ENCODE measurements around the gene ARHGEF10L. TPM values are rescaled to one million over a fixed set of nuclear protein-coding genes. Genes with fewer than 3 reads are reported as not detected.

ARHGEF10L gene
- total RNA-seq, 1 experiment from 2014 or later: not detected

DNA sequence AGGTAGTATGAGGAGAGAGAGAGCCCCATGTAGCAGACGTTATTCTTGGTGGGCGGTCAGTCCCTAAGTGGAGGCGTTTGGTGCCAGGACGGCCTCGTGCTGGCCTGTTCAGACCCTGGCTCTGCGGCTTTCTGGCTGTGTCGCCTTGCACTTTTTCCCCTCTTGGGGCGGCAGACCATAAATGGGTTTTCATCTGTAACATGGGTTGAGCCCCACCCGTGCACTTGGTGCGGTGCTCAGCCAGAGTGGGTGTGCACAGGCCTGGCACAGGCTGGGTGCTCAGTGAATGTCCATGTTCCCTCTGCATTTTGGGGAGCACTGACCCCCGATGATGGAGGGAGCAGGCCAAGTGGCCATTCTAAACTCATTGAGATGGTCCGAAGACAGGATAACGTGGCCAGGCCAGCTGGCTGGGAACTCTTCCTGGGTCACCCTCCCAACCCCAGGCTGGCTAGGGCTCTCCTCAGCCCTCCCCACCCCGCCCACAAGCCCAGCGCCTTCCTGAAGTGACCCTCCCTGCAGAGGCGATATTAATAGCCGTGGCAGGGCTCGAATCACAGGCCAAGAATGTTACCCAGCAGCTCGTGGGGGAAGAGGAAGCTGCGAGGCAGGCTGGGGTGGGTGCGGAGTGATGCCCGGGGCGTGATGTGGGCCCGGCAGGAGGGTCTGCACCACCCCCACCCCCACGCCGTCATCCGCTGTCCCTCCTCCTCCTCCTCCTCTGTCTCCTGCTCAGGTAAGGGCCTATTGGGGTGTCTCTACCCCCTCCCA, 78.5 kb downstream of the ARHGEF10L start:
- DNase-seq: no peak
- H3K9me2 ChIP-seq (replicated peaks; ENCODE audit: insufficient read depth, low read length): no peaks in the 10 kb centered on the region
- H3K9ac ChIP-seq (ENCODE audit: low read length): no peak overlapping the region
- peaks cover 7% of the 10 kb centered on the region for H3K4me1 ChIP-seq (ENCODE audit: low read length)
- no peak overlapping the region for H3K4me3 ChIP-seq (ENCODE audit: low read length)
- H3K27me3 ChIP-seq (ENCODE audit: low read length): no peaks in the 10 kb centered on the region
- no peak overlapping the region for H3K4me2 ChIP-seq (ENCODE audit: low read depth, low read length, poor library complexity, severe bottlenecking)
- no peaks in the 10 kb centered on the region for H3K79me2 ChIP-seq (ENCODE audit: low read length)
- no peaks in the 10 kb centered on the region for H3K9me3 ChIP-seq (ENCODE audit: low read length)
- no peak overlapping the region for H3K27ac ChIP-seq (ENCODE audit: low read length)
- H4K20me1 ChIP-seq (ENCODE audit: insufficient read depth, low read depth, low read length): no peaks in the 10 kb centered on the region; the same call in 1 of the 2 replicates
- no peaks in the 10 kb centered on the region for H3K36me3 ChIP-seq (ENCODE audit: insufficient read depth, low read length)
- no peak overlapping the region for H2AFZ ChIP-seq (ENCODE audit: low read length)

DNA sequence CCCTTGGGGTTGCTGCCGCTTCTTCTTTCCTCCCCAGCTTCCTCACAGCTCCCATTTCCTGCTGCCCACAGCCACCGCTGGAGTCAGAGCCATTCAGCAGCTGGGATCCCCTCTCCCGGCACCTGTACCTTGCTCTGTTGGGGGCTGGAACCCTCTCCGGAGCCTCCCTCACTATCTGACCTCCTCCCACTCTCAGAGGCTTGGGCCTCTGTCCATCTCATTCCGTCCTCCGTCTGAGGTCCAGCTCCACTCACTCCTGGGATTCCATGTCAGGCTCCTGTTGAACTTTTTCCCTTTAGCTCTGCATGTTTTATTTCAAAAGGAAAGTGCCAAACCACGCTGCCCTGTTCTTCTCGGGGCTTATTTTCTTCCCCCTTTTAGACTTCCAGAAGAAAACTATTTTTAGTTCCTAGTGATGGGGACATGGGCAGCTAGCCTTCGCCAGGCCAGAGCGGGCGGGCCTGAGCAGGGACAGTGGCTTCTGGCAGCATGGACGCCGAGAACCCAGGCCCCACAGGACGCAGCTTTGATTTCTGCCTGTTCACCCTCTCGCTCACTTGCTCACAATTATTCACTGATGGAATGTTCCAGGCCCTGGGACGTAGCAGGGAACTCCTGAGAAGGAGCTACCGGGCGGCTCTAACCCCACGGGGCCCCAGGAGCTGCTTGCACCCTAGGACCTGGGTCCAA, 79.2 kb downstream of the ARHGEF10L start:
- Histone ChIP-seq H3K4me1 (ENCODE audit: low read length) (peaks cover 7% of the 10 kb centered on the region), H3K4me2 (ENCODE audit: low read depth, low read length, poor library complexity, severe bottlenecking) (no peak overlapping the region), H2AFZ (ENCODE audit: low read length) (no peak overlapping the region), H3K36me3 (ENCODE audit: insufficient read depth, low read length) (no peaks in the 10 kb centered on the region), H3K27ac (ENCODE audit: low read length) (no peak overlapping the region), H3K9ac (ENCODE audit: low read length) (no peak overlapping the region), H3K9me2 (replicated peaks; ENCODE audit: insufficient read depth, low read length) (no peaks in the 10 kb centered on the region), H3K4me3 (ENCODE audit: low read length) (no peak overlapping the region), H3K79me2 (ENCODE audit: low read length) (no peaks in the 10 kb centered on the region), H3K9me3 (ENCODE audit: low read length) (no peaks in the 10 kb centered on the region), H4K20me1 (ENCODE audit: insufficient read depth, low read depth, low read length) (no peaks in the 10 kb centered on the region; the same call in 1 of the 2 replicates), H3K27me3 (ENCODE audit: low read length) (no peaks in the 10 kb centered on the region)
- DNase-seq: no peak

DNA sequence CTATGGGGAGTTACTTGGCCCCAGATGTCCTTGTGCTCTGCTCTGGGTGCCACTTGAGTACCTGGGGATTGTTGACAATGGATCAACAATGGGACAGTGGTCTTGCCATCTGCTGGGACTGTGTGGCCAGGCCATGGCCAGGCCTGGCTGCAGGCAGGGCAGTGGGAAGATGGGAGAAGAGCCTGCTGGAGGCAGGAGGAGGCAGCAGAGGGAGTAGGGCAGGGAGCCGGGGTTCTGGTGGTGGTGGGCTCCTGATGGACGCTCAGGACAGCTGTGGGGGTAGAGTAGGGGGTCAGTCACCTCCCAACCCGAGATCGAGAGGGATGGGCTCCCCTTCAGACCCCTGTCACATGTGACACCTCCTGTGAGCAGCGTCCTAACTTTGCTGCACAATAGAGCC, 81.0 kb downstream of the ARHGEF10L start:
- no peak overlapping the region for H2AFZ ChIP-seq (ENCODE audit: low read length)
- no peaks in the 10 kb centered on the region for H3K9me2 ChIP-seq (replicated peaks; ENCODE audit: insufficient read depth, low read length)
- DNase-seq: no peak
- H3K4me3 ChIP-seq (ENCODE audit: low read length): no peak overlapping the region
- H3K9me3 ChIP-seq (ENCODE audit: low read length): no peaks in the 10 kb centered on the region
- H3K9ac ChIP-seq (ENCODE audit: low read length): no peak overlapping the region
- H3K36me3 ChIP-seq (ENCODE audit: insufficient read depth, low read length): no peaks in the 10 kb centered on the region
- no peak overlapping the region for H3K4me2 ChIP-seq (ENCODE audit: low read depth, low read length, poor library complexity, severe bottlenecking)
- H3K27ac ChIP-seq (ENCODE audit: low read length): no peak overlapping the region
- H3K79me2 ChIP-seq (ENCODE audit: low read length): no peaks in the 10 kb centered on the region
- H3K4me1 ChIP-seq (ENCODE audit: low read length): peaks cover 11% of the 10 kb centered on the region
- no peaks in the 10 kb centered on the region; the same call in 1 of the 2 replicates for H4K20me1 ChIP-seq (ENCODE audit: insufficient read depth, low read depth, low read length)
- no peaks in the 10 kb centered on the region for H3K27me3 ChIP-seq (ENCODE audit: low read length)

DNA sequence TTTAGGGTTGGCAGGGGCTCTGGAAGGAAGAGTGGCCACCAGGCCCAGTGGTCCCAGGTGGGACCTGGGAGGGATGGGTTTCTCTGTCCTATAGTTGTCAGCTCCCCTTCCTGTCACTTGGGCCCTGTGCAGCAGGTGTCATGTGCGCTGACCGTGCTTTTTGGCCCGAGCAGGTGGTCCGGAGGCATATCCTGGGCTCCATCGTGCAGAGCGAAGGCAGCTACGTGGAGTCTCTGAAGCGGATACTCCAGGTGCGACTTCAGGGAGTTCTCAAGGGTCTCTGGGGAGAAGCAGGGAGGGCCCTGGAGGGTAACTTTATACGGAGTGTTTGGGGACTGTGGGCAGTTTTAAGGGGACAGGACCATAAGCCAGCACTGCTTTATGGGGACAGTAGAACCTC, 82.2 kb downstream of the ARHGEF10L start:
- Histone ChIP-seq H3K27ac (ENCODE audit: low read length) (no peak overlapping the region), H3K9me2 (replicated peaks; ENCODE audit: insufficient read depth, low read length) (no peaks in the 10 kb centered on the region), H3K4me2 (ENCODE audit: low read depth, low read length, poor library complexity, severe bottlenecking) (no peak overlapping the region), H3K9me3 (ENCODE audit: low read length) (no peaks in the 10 kb centered on the region), H4K20me1 (ENCODE audit: insufficient read depth, low read depth, low read length) (no peaks in the 10 kb centered on the region; the same call in 1 of the 2 replicates), H2AFZ (ENCODE audit: low read length) (no peak overlapping the region), H3K36me3 (ENCODE audit: insufficient read depth, low read length) (no peaks in the 10 kb centered on the region), H3K9ac (ENCODE audit: low read length) (no peak overlapping the region), H3K4me3 (ENCODE audit: low read length) (no peak overlapping the region), H3K79me2 (ENCODE audit: low read length) (no peaks in the 10 kb centered on the region), H3K27me3 (ENCODE audit: low read length) (no peaks in the 10 kb centered on the region), H3K4me1 (ENCODE audit: low read length) (peaks cover 11% of the 10 kb centered on the region)
- peak; percentile 44 for DNase-seq

DNA sequence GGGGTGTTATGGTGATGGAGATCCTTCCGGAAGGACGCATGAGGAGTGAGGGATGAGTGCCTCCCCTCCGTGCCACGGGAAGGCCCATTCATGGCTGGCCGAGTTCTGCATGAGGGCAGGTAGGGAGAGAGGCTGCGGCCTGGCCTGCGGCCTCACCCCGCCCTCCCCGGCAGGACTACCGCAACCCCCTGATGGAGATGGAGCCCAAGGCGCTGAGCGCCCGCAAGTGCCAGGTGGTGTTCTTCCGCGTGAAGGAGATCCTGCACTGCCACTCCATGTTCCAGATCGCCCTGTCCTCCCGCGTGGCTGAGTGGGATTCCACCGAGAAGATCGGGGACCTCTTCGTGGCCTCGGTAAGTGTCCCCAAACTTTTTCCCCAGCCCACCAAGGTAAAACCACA, 83.3 kb downstream of the ARHGEF10L start:
- H3K9me2 ChIP-seq (replicated peaks; ENCODE audit: insufficient read depth, low read length): no peaks in the 10 kb centered on the region
- no peak for DNase-seq
- H3K27ac ChIP-seq (ENCODE audit: low read length): no peak overlapping the region
- no peaks in the 10 kb centered on the region for H3K27me3 ChIP-seq (ENCODE audit: low read length)
- no peak overlapping the region for H3K4me2 ChIP-seq (ENCODE audit: low read depth, low read length, poor library complexity, severe bottlenecking)
- H4K20me1 ChIP-seq (ENCODE audit: insufficient read depth, low read depth, low read length): no peaks in the 10 kb centered on the region; the same call in 1 of the 2 replicates
- no peak overlapping the region for H3K4me3 ChIP-seq (ENCODE audit: low read length)
- no peaks in the 10 kb centered on the region for H3K79me2 ChIP-seq (ENCODE audit: low read length)
- peaks cover 11% of the 10 kb centered on the region for H3K4me1 ChIP-seq (ENCODE audit: low read length)
- no peaks in the 10 kb centered on the region for H3K9me3 ChIP-seq (ENCODE audit: low read length)
- no peak overlapping the region for H3K9ac ChIP-seq (ENCODE audit: low read length)
- no peaks in the 10 kb centered on the region for H3K36me3 ChIP-seq (ENCODE audit: insufficient read depth, low read length)
- H2AFZ ChIP-seq (ENCODE audit: low read length): no peak overlapping the region

DNA sequence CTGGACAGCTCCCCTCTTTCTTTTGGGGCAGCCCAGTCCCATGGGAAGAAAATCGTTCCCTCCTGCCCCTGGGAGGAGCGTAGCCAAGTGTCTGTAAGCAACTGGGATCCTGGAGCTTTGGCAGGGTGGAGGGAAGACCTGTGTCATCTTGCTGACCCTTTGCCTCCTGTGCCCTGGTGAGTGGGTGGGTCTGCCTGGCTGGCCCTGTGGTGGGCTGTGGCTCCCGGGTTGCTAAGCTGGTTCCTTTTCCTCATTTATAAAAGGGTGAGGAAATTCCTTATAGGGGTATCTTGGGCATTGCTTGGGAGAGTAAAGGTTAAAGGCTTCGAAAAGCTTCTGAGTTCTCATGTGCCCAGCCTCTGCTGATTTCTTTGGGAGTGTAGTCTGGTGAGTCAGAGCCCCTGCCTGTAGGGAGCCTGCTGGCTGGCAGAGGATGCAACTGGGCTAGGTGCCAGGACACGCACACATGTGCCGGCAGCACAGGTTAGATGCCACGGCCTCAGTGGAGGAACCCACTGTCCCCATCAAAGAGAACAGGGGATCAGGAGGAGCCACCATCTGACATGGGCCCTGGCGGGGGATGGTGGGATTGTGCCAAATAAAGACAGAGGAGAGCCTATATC, 85.2 kb downstream of the ARHGEF10L start:
- H3K9me3 ChIP-seq (ENCODE audit: low read length): no peaks in the 10 kb centered on the region
- no peak overlapping the region for H3K4me3 ChIP-seq (ENCODE audit: low read length)
- no peaks in the 10 kb centered on the region for H3K79me2 ChIP-seq (ENCODE audit: low read length)
- H3K27ac ChIP-seq (ENCODE audit: low read length): no peak overlapping the region
- no peak overlapping the region for H3K4me2 ChIP-seq (ENCODE audit: low read depth, low read length, poor library complexity, severe bottlenecking)
- no peak overlapping the region for H3K9ac ChIP-seq (ENCODE audit: low read length)
- H3K9me2 ChIP-seq (replicated peaks; ENCODE audit: insufficient read depth, low read length): no peaks in the 10 kb centered on the region
- no peak for DNase-seq
- H3K4me1 ChIP-seq (ENCODE audit: low read length): peaks cover 11% of the 10 kb centered on the region
- H3K36me3 ChIP-seq (ENCODE audit: insufficient read depth, low read length): no peaks in the 10 kb centered on the region
- no peaks in the 10 kb centered on the region for H3K27me3 ChIP-seq (ENCODE audit: low read length)
- H4K20me1 ChIP-seq (ENCODE audit: insufficient read depth, low read depth, low read length): no peaks in the 10 kb centered on the region; the same call in 1 of the 2 replicates
- no peak overlapping the region for H2AFZ ChIP-seq (ENCODE audit: low read length)

DNA sequence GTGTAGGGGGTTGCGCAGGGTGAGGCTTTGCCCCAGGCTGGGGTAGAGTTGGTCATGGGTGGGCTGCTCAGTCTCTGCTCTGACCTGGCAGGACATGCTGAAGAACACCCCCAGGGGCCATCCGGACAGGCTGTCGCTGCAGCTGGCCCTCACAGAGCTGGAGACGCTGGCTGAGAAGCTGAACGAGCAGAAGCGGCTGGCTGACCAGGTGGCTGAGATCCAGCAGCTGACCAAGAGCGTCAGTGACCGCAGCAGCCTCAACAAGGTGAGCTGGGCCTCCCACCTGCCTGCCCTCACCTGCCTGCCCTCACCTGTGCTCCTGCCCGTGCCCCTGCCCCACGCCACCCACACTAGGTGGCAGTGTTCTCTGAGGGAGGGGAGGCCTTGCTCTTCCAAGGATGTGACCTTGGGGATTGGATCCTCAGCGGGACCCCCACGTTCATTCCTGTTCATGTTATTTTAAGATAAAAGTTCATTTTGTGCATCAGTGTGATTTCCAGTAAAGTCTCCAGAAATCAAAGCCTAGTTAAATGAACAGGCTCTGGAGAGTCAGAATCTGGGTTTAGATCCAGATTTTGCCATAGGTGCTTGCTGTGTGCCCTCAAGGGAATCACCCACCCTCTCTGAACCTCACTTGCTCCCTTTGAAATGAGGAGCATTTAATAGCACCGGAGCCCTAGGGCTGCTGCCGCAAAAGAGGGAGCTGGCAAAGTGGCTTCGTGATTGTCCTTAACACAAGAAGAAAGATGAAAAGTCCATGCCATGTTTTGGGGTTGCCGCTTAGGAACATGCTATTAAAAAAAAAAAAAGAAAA, 87.9 kb downstream of the ARHGEF10L start:
- Histone ChIP-seq H3K36me3 (ENCODE audit: insufficient read depth, low read length) (no peaks in the 10 kb centered on the region), H3K79me2 (ENCODE audit: low read length) (no peaks in the 10 kb centered on the region), H3K27me3 (ENCODE audit: low read length) (no peaks in the 10 kb centered on the region), H3K27ac (ENCODE audit: low read length) (no peak overlapping the region), H3K9ac (ENCODE audit: low read length) (no peak overlapping the region), H3K4me3 (ENCODE audit: low read length) (no peak overlapping the region), H3K4me2 (ENCODE audit: low read depth, low read length, poor library complexity, severe bottlenecking) (no peak overlapping the region), H2AFZ (ENCODE audit: low read length) (no peak overlapping the region), H3K9me3 (ENCODE audit: low read length) (no peaks in the 10 kb centered on the region), H4K20me1 (ENCODE audit: insufficient read depth, low read depth, low read length) (no peaks in the 10 kb centered on the region; the same call in 1 of the 2 replicates), H3K9me2 (replicated peaks; ENCODE audit: insufficient read depth, low read length) (no peaks in the 10 kb centered on the region), H3K4me1 (ENCODE audit: low read length) (peaks cover 12% of the 10 kb centered on the region)
- DNase-seq: no peak
